Stimulated activated CD8-positive, alpha-beta memory T cell treated with anti-CD3 and anti-CD28 coated beads, Interleukin-4, amount 100 ng/mL, for 4 hours (primary cell): ENCODE results near the gene CDKN2C.
"Not testable (repeated sequence)": the region's sequence is repeated elsewhere in the genome, so short reads cannot be mapped to it uniquely, and the experiment has no call there.

Experiments used
- DNase-seq, 2 donors: peaks; one replicate each; pipeline ENCODE4 v3.0.0-alpha.2; 2020; ENCODE audit warnings: low read depth in 2 of 2, low spot score in 1 of 2

Gene CDKN2C

DNA sequence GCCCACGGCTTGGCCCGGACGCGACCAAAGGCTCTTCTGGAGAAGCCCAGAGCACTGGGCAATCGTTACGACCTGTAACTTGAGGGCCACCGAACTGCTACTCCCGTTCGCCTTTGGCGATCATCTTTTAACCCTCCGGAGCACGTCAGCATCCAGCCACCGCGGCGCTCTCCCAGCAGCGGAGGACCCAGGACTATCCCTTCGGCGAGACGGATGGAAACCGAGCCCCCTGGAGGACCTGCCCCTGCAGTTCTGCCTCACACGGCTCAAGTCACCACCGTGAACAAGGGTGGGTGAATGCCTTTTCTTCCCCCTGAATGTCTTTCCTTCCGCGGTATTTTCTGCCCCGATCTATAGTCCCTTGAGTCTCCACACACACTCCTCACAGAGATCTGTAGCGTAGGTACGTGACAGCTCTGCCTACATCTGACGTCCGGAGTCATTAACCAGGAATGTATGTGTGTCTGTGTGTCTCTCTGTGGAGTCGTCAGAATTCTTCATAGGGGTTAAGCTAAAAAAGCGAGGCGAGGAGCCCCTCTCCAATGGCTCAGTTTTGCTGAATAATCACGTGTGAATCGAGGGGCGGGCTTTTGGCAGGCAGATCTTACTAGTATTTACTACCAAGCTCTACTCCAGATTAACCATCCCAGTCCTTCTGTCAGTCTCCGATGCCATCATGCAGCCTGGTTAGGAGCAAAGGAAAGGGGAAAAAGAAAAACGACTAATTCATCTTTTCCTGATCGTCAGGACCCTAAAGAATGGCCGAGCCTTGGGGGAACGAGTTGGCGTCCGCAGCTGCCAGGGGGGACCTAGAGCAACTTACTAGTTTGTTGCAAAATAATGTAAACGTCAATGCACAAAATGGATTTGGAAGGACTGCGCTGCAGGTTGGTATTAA is at the start of gene CDKN2C:
TSS of gene CDKN2C (plus strand) at position 635 of the 898 bp plus-strand sequence. CDS start at position 759, 124 bp downstream.
- no peak for DNase-seq

DNA sequence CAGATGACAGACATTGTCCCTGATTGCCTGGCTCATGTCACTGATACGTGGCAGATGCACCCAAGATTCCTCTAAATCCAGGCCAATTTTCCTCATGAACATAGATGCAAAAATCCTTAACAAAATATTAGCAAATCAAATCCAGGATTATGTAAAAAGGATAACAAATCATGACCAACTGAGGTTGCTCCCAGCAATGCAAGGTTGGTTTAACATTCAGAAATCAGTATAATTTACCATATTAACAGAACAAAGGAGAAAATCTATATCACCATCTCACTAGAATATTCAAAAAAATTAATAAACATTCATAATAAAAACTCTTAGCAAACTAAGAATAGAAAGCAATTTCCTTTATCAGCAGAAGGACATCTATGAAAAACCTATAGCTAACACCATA is 49.6 kb upstream of the CDKN2C start:
- no peak for DNase-seq

DNA sequence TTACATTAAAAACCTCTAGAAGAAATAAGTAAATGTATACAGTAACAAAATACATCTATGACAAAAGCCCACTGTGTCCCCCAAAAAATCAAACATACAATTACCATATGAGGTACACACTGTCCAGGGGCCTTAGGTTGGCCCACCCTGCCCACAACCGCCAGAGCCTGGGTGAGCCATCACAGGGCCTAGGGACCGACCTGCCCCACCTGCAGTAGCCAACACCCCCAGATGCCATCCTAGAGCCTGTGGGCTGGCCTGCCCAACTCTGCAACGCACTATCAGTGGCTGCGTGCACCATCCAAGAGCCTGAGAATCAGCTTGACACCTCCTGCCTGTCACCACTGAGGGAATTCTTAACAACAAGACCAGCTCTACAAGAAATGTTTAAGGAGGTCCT is 49.0 kb upstream of the CDKN2C start:
- no peak for DNase-seq

DNA sequence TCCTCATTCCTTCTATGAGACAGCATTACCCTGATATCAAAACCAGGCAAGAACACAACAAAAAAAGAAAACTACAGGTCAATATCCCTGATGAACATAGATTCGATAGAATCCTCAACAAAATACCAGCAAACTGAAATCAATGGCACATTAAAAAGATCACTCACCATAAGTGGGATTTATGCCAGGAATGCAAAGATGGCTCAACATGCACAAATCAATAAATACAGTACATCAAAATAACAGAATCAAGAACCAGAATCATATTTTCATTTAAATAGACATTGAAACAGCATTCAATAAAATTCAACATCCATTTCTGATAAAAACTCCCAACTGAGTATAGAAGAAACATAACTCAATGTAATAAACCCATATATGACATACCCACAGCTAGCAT is 46.5 kb upstream of the CDKN2C start:
- DNase-seq: no peak

DNA sequence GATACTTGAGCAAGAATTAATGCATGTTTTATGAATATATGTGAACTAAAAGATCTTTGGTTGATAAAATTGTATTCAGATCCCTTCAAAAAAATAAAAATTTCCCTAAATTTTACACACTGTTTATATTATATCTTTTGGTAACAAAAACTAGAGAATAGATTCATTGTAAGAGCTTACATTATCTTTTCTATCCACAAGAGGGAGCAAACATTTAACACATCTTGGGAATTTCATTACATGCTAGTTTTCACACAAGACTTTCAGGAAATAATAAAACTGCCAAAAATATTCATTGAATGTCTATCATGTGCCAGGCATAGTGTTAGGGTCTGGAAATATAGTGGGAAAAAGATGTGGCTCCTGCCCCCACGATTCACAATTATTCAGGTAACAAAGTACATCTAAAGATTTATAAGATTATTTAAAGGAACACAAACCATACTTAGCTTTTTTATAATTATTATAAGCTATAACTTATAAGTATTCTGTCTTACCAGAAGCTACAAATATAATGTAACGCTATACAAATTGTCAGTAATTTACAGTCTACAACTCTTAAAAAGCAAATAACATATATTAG is 40.6 kb upstream of the CDKN2C start:
- no peak for DNase-seq

GRCh38 chr1:50930193-50930592 is 39.9 kb upstream of the CDKN2C start:
- DNase-seq: no peak

GRCh38 chr1:50930965-50931737 is 38.9 kb upstream of the CDKN2C start:
- DNase-seq: peak in 1 of 2 donors; percentile 2

DNA sequence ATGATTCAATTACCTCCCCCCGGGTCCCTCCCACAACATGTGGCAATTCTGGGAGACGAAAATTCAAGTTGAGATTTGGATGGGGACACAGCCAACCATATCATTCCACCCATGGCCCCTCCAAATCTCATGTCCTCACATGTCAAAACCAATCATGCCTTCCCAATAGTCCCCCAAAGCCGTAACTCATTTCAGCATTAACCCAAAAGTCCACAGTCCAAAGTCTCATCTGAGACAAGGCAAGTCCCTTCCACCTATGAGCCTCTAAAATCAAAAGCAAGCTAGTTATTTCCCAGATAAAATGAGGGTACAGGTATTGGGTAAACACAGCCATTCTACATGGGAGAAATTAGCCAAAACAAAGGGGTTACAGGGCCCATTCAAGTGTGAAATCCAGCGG is 38.0 kb upstream of the CDKN2C start:
- not testable (repeated sequence) for DNase-seq

- DNase-seq: not testable (repeated sequence)
These were observed 36.3 kb upstream of the CDKN2C start for GRCh38 chr1:50933770-50934169.

- no peak for DNase-seq
These were observed 35.2 kb upstream of the CDKN2C start for GRCh38 chr1:50934838-50935237.

DNA sequence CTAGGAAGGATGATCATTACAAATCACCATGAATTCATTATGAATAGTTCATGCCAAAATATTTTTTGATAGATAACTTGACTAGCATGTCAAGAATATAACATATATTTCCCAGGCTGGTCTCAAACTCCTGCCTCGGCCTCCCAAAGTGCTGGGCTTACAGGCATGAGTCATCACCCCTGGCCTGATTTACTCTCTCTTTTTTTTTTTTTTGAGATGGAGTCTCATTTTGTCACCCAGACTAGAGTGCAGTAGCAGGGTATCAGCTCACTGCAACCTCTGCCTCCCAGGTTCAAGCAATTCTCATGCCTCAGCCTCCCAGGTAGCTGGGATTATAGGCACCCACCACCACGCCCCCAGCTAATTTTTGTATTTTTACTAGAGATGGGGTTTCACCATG is 34.8 kb upstream of the CDKN2C start:
- DNase-seq: not testable (repeated sequence)

DNA sequence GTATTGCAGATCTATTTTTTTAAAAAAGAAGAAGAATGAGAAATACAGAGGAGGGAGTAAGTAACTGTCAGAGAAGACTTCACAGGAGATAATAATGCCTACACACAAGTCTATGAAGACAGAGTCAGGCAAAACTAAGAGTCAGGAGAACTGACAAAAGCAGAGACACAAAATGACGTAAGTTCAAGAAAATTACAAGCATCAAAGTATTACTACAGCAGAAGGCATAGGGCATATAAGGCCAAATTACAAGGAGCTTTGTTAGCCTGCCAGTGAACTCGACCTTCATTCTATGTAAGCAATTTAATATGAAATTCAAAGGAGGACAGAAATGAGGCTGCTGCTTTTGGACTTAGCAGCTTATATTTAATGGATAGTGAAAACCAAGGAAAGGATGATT is 33.7 kb upstream of the CDKN2C start:
- no peak for DNase-seq

DNA sequence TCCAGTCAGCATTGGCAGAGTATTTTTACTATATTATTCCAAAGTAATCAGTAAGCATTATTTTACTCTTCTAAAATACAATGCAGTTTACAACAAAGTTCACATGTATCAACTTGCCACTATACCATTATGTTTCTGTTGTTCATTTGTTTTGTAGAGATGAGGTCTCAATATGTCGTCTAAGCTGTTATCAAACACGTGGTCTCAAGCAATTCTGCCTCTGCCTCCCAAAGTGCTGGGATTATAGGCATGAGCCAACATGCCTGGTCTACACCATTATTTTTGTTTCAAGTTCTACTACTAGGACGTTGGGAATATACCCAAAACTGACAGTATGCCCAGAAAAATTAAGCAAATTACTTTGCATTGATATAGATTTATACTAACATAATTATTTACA is 29.8 kb upstream of the CDKN2C start:
- DNase-seq: no peak

DNA sequence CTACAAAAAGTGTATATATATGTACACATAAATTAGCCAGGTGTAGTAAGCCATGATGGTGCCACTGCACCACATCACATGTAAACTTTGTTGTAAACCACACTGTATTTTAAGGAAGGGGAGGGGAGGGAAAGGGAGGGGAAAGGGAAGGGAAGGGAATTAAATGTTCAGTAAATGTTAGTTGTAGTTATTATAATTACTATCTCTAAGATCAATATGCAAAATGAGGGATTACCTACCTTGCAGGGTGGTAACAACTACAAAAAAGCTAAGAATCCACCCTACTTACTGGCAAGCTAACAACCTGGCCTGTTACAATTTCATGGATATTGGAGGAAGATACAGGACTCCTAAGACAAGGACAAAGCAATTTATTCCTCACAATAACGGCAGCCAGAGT is 27.7 kb upstream of the CDKN2C start:
- no peak for DNase-seq

- DNase-seq: no peak
These were observed 20.6 kb upstream of the CDKN2C start for GRCh38 chr1:50949286-50949982.

- no peak for DNase-seq
These were observed 19.6 kb upstream of the CDKN2C start for GRCh38 chr1:50950396-50950795.

DNA sequence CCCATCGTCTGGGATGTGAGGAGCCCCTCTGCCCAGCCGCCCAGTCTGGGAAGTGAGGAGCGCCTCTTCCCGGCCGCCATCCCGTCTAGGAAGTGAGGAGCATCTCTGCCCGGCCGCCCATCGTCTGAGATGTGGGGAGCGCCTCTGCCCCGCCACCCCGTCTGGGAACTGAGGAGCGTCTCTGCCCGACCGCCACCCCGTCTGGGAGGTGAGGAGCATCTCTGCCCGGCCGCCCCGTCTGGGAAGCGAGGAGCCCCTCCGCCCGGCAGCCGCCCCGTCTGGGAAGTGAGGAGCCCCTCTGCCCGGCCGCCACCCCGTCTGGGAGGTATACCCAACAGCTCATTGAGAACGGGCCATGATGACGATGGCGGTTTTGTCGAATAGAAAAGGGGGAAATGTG is 17.5 kb upstream of the CDKN2C start:
- not testable (repeated sequence) for DNase-seq

- no peak for DNase-seq
These were observed 14.9 kb upstream of the CDKN2C start for GRCh38 chr1:50955116-50955515.

GRCh38 chr1:50959303-50959912 is 10.6 kb upstream of the CDKN2C start:
- DNase-seq: no peak

DNA sequence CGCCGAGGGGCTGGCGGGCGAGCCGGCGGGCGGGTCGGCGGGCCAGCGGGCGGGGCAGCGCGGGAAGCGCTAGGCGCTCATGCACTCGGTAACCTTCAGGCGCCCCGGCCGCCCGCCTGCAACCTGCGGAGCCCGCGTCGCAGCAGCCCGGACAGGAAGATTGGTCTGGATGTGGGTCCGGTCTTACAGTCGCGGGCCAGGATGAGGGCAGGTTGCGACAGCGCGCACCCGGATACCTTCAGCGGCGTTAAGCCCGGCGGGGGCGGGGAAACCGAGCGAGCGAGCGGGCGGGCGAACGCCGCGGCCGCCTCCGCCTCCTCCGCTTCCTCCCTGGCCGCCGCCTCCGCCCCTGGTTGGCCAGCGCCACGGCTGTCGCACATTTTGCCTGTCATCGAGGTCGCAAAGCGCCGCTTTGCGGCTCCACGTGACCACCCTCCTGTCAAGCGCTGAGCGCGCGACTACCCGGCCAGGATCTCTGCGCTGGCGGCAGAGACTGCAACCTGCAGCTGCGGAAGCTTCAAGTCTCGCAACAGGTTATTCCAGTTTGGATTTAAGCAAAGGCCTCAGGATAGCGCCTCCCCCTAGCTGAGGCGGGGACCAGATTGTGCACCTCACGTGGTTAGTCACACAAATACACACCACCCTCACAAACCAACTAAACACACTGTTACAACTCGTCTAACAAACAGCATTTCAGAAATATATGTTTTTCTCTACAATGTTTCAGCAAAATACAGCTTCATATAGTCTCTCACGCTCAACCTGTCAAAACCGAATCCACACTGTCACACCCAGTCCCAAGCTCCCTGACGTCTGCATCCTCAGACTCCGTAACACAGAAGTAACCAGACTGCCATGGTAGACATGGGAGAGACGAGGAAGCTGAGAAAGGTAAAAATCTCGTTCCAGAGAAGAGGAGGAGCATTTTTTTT is 9.9 kb upstream of the CDKN2C start, which contains the start of gene FAF1:
TSS of gene FAF1 (minus strand) at position 355 of the 932 bp plus-strand sequence. CDS start 456 bp downstream, outside the sequence.
- peak; percentile 87 to 95 for DNase-seq
